Keratinocyte (primary cell): ENCODE measurements around the gene CDC42BPG.

Experiments used
- CTCF ChIP-seq, 3 experiments: IDR thresholded peaks in 1 of 3; conservative IDR thresholded peaks in 1 of 3; optimal IDR thresholded peaks in 1 of 3; 2 replicates in 2 of 3; 3 replicates in 1 of 3; pipeline versions ENCODE3 to v1.5.1; 2011; ENCODE audit warnings: low read length in 3 of 3, mild to moderate bottlenecking in 3 of 3, moderate library complexity in 2 of 3, control low read depth in 1 of 3, inconsistent platforms in 1 of 3; ENCODE audit not compliant: insufficient read depth in 2 of 3; ENCODE audit errors: extremely low read depth in 1 of 3
- EZH2 ChIP-seq: IDR thresholded peaks from one replicate; pipeline ENCODE4 v1.6.1; 2012; ENCODE audit warnings: inconsistent platforms, mild to moderate bottlenecking, low read length, moderate library complexity

DNA sequence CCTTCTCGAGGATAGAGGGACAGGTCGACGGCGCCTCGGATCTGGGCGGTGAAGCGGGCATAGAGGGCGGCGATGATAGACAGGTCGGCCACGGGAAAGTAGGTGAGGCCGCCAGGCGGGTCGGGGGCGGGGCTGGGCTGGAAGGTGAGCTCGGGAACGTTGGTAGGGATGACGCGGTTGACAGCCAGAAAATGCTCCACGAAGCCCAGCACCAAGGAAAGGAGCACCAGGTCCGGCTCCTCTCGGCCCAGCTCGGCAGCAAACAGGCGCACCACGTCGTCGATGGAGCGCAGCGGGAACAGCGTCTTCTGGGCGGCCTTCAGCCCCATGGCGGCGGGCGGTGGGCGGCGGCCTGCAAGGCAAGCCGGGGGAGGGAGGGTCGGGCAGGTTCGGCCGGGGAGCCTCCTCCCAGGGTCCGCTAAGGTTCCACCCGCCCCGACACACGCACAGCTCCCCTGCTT is 34.6 kb downstream of the CDC42BPG start:
- no peak for TF ChIP-seq EZH2
- no peak for TF ChIP-seq CTCF (optimal IDR thresholded peaks at IDR 0.05 in 1 of 3, IDR thresholded peaks at IDR 0.05 in 1 of 3, conservative IDR thresholded peaks at IDR 0.05 in 1 of 3; ENCODE audit: extremely low read depth in 1 of 3, insufficient read depth in 2 of 3, low read length in 3 of 3)
